Bronchial epithelial cell (primary cell): Measurements from ENCODE around the gene SHOC2. TPM values are rescaled to one million over a fixed set of nuclear protein-coding genes. Genes with fewer than 3 reads are reported as not detected.

Experiments
- DNase-seq: peaks from one replicate; pipeline ENCODE4 v3.0.0-alpha.2; 2010; ENCODE audit warnings: low read depth
- FAIRE-seq: peaks from 2 replicates; lab custom pipeline; 2011; peaks lifted over from hg19 to GRCh38; lab: Jason Lieb, UNC
- H3K27me3 ChIP-seq: 2 replicates; pipeline ENCODE4 v1.5.1; 2011; ENCODE audit warnings: low read length; ENCODE audit not compliant: control insufficient read depth, insufficient read depth
- H3K36me3 ChIP-seq: 2 replicates; pipeline ENCODE4 v1.5.1; 2011; ENCODE audit warnings: low read length; ENCODE audit not compliant: control insufficient read depth, insufficient read depth
- H3K4me3 ChIP-seq: 2 replicates; pipeline ENCODE4 v1.5.1; 2011; ENCODE audit warnings: mild to moderate bottlenecking, low read depth, low read length, control low read depth
- total RNA-seq: library from RNA; depleted of rRNA; stranded (reverse); fragments of >200 nt; gene quantifications from 2 replicates; pipeline ENCODE4 v1.2.1, GENCODE V29; 2014
- TF ChIP-seq, protein P1 (sequence below): IDR thresholded peaks from 2 replicates; pipeline ENCODE4 v1.5.1; 2011; ENCODE audit warnings: mild to moderate bottlenecking, moderate library complexity, low read length, control low read depth, inconsistent platforms; ENCODE audit not compliant: insufficient read depth, severe bottlenecking

SHOC2 gene
- total RNA-seq, 1 donor from 2014 or later, result 30.3 TPM

GRCh38 chr10:110873951-110874350 is 45.5 kb upstream of the SHOC2 start:
- H3K36me3 ChIP-seq, result peaks cover 3% of the 10 kb centered on the region
- H3K27me3 ChIP-seq, result no peaks in the 10 kb centered on the region
- H3K4me3 ChIP-seq, result peak overlapping the region; percentile 70
- TF ChIP-seq, protein P1, sequence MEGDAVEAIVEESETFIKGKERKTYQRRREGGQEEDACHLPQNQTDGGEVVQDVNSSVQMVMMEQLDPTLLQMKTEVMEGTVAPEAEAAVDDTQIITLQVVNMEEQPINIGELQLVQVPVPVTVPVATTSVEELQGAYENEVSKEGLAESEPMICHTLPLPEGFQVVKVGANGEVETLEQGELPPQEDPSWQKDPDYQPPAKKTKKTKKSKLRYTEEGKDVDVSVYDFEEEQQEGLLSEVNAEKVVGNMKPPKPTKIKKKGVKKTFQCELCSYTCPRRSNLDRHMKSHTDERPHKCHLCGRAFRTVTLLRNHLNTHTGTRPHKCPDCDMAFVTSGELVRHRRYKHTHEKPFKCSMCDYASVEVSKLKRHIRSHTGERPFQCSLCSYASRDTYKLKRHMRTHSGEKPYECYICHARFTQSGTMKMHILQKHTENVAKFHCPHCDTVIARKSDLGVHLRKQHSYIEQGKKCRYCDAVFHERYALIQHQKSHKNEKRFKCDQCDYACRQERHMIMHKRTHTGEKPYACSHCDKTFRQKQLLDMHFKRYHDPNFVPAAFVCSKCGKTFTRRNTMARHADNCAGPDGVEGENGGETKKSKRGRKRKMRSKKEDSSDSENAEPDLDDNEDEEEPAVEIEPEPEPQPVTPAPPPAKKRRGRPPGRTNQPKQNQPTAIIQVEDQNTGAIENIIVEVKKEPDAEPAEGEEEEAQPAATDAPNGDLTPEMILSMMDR, result no peak
- no peak for DNase-seq
- FAIRE-seq, result no peak

GRCh38 chr10:110876000-110876399 is 43.4 kb upstream of the SHOC2 start:
- DNase-seq (no peak), FAIRE-seq (no peak)
- H3K36me3 ChIP-seq, result peaks cover 6% of the 10 kb centered on the region
- TF ChIP-seq, protein P1, result no peak
- H3K27me3 ChIP-seq, result no peaks in the 10 kb centered on the region
- H3K4me3 ChIP-seq, result no peak overlapping the region

- H3K36me3 ChIP-seq, result peaks cover 9% of the 10 kb centered on the region
- H3K4me3 ChIP-seq, result no peak overlapping the region
- no peak for FAIRE-seq
Measured at GRCh38 chr10:110876788-110877187, 42.6 kb upstream of the SHOC2 start.

DNA sequence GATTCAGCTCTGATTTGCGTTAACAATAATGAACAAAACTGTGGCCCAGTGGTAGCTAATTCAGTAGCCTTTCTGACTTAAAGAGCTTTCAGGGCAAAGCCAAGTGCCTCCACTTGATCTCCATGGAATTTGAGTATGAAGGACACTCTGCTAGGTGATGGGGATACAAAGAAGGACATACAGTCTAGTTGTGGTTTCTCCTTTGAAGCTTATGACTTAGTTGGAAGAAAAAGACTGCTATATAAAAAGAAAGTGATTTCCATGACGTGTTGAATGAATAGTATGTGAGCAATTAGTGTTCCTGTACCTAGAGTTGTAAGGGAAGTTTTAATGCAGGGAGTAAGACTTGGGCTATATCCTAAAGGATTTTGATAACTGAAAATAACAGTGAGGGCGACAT is 39.4 kb upstream of the SHOC2 start:
- DNase-seq (no peak), FAIRE-seq (no peak)
- TF ChIP-seq, protein P1, result no peak
- H3K4me3 ChIP-seq, result no peak overlapping the region
- H3K27me3 ChIP-seq, result no peaks in the 10 kb centered on the region
- H3K36me3 ChIP-seq, result peaks cover 10% of the 10 kb centered on the region

More at GRCh38 chr10:110876788-110877187, 42.6 kb upstream of the SHOC2 start:
- TF ChIP-seq, protein P1, result no peak
- DNase-seq, result no peak
- H3K27me3 ChIP-seq, result no peaks in the 10 kb centered on the region

- H3K27me3 ChIP-seq, result no peaks in the 10 kb centered on the region
- H3K36me3 ChIP-seq, result peaks cover 8% of the 10 kb centered on the region
- TF ChIP-seq, protein P1, result no peak
- FAIRE-seq, result no peak
- no peak for DNase-seq
- no peak overlapping the region for H3K4me3 ChIP-seq
Measured at GRCh38 chr10:110881247-110881646, 38.2 kb upstream of the SHOC2 start.

- Histone ChIP-seq H3K27me3 (no peaks in the 10 kb centered on the region), H3K4me3 (no peak overlapping the region), H3K36me3 (peaks cover 9% of the 10 kb centered on the region)
- TF ChIP-seq, protein P1, result no peak
- no peak for DNase-seq
- FAIRE-seq, result no peak
Measured at GRCh38 chr10:110881905-110882304, 37.5 kb upstream of the SHOC2 start.
